H9 (cell line): ENCODE measurements around the gene ADM. TPM values are rescaled to one million over a fixed set of nuclear protein-coding genes. Genes with fewer than 3 reads are reported as not detected.

Source experiments
- DNase-seq: peaks from one replicate; pipeline ENCODE4 v3.0.0-alpha.2; 2017
- H2AFZ ChIP-seq: one replicate; pipeline ENCODE4 v1.6.1; 2013; ENCODE audit warnings: mild to moderate bottlenecking, low read length, control low read depth, moderate library complexity
- H2AK5ac ChIP-seq: 2 replicates; pipeline ENCODE4 v1.6.1; 2013; ENCODE audit warnings: low read length, control low read depth, mixed read lengths; ENCODE audit not compliant: insufficient read length
- H2BK120ac ChIP-seq: one replicate; pipeline ENCODE4 v1.6.1; 2013; ENCODE audit warnings: low read depth, mild to moderate bottlenecking, low read length, control low read depth, inconsistent platforms; ENCODE audit not compliant: poor library complexity, severe bottlenecking
- H2BK12ac ChIP-seq: 2 replicates; pipeline ENCODE4 v1.6.1; 2013; ENCODE audit warnings: low read length, control low read depth, mixed read lengths, low read depth; ENCODE audit not compliant: insufficient read length
- H2BK15ac ChIP-seq: 2 replicates; pipeline ENCODE4 v1.6.1; 2013; ENCODE audit warnings: low read depth, low read length, control low read depth
- H2BK20ac ChIP-seq: one replicate; pipeline ENCODE4 v1.6.1; 2013; ENCODE audit warnings: low read depth, mild to moderate bottlenecking, low read length, control low read depth, inconsistent platforms; ENCODE audit not compliant: poor library complexity, severe bottlenecking
- H2BK5ac ChIP-seq: 2 replicates; pipeline ENCODE4 v1.6.1; 2013; ENCODE audit warnings: low read length, control low read depth, mixed read lengths; ENCODE audit not compliant: insufficient read length
- H3K14ac ChIP-seq: 2 replicates; pipeline ENCODE4 v1.6.1; 2013; ENCODE audit warnings: low read length, control low read depth; ENCODE audit not compliant: insufficient read depth
- H3K18ac ChIP-seq: 2 replicates; pipeline ENCODE4 v1.6.1; 2013; ENCODE audit warnings: low read depth, mild to moderate bottlenecking, mixed read lengths, low read length, control low read depth; ENCODE audit not compliant: insufficient read length
- H3K23ac ChIP-seq: 2 replicates; pipeline ENCODE4 v1.6.1; 2013; ENCODE audit warnings: low read length, control low read depth, mixed read lengths, low read depth; ENCODE audit not compliant: insufficient read length
- H3K23me2 ChIP-seq: 2 replicates; pipeline ENCODE4 v1.6.1; 2013; ENCODE audit warnings: low read depth, mild to moderate bottlenecking, mixed read lengths, low read length, control low read depth; ENCODE audit not compliant: insufficient read length, poor library complexity, severe bottlenecking
- H3K27ac ChIP-seq: 2 replicates; pipeline ENCODE4 v1.5.1; 2013; ENCODE audit warnings: low read length, control low read depth, mixed read lengths, low read depth; ENCODE audit not compliant: insufficient read length
- H3K27me3 ChIP-seq: 2 replicates; pipeline ENCODE4 v1.6.1; 2013; ENCODE audit warnings: low read length, control low read depth, inconsistent platforms; ENCODE audit not compliant: insufficient read depth
- H3K4ac ChIP-seq: 2 replicates; pipeline ENCODE4 v1.6.1; 2013; ENCODE audit warnings: low read depth, mild to moderate bottlenecking, control low read depth, inconsistent platforms, low read length, moderate library complexity
- H3K4me1 ChIP-seq: 2 replicates; pipeline ENCODE4 v1.6.1; 2013; ENCODE audit warnings: low read length, control low read depth, inconsistent platforms; ENCODE audit not compliant: insufficient read depth
- H3K4me2 ChIP-seq: 2 replicates; pipeline ENCODE4 v1.6.1; 2013; ENCODE audit warnings: low read length, control low read depth, mixed read lengths; ENCODE audit not compliant: insufficient read length, insufficient read depth
- H3K56ac ChIP-seq: 2 replicates; pipeline ENCODE4 v1.6.1; 2013; ENCODE audit warnings: low read depth, mild to moderate bottlenecking, mixed read lengths, low read length, control low read depth; ENCODE audit not compliant: insufficient read length
- H3K79me1 ChIP-seq: 2 replicates; pipeline ENCODE4 v1.6.1; 2013; ENCODE audit warnings: low read depth, mild to moderate bottlenecking, moderate library complexity, low read length, control low read depth, inconsistent platforms; ENCODE audit not compliant: insufficient read depth, poor library complexity, severe bottlenecking
- H3K79me2 ChIP-seq: 2 replicates; pipeline ENCODE4 v1.6.1; 2013; ENCODE audit warnings: low read length, control low read depth, inconsistent platforms; ENCODE audit not compliant: insufficient read depth
- H3K9ac ChIP-seq: 2 replicates; pipeline ENCODE4 v1.6.1; 2013; ENCODE audit warnings: low read length, control low read depth, mixed read lengths; ENCODE audit not compliant: insufficient read length; ENCODE audit errors: extremely low read depth
- H3K9me3 ChIP-seq: one replicate; pipeline ENCODE4 v1.6.1; 2013; ENCODE audit warnings: low read depth, low read length, inconsistent platforms; ENCODE audit not compliant: control insufficient read depth
- H3T11ph ChIP-seq: one replicate; pipeline ENCODE4 v1.6.1; 2013; ENCODE audit warnings: mild to moderate bottlenecking, low read length, control low read depth, inconsistent platforms
- H4K20me1 ChIP-seq: one replicate; pipeline ENCODE4 v1.6.1; 2013; ENCODE audit not compliant: control insufficient read depth, insufficient read length, insufficient read depth
- H4K5ac ChIP-seq: 2 replicates; pipeline ENCODE4 v1.6.1; 2013; ENCODE audit warnings: low read depth, mild to moderate bottlenecking, mixed read lengths, low read length, control low read depth; ENCODE audit not compliant: insufficient read length
- H4K8ac ChIP-seq: replicated peaks from 2 replicates; pipeline ENCODE4 v1.6.1; 2013; ENCODE audit warnings: low read length, control low read depth, mixed read lengths, low read depth; ENCODE audit not compliant: insufficient read length
- H4K91ac ChIP-seq: 2 replicates; pipeline ENCODE4 v1.6.1; 2013; ENCODE audit warnings: low read depth, mild to moderate bottlenecking, moderate library complexity, mixed read lengths, low read length, control low read depth; ENCODE audit not compliant: insufficient read length
- H3K27ac Mint-ChIP-seq, 3 experiments: 2 replicates in 2 of 3; 3 replicates in 1 of 3; pipeline ENCODE4 v1.8.0; 2020 to 2021; ENCODE audit warnings: mixed read lengths in 3 of 3, mild to moderate bottlenecking in 1 of 3, moderate library complexity in 1 of 3
- H3K27me3 Mint-ChIP-seq: 2 replicates; pipeline ENCODE4 v1.8.0; 2021; ENCODE audit warnings: low read depth, mild to moderate bottlenecking, moderate library complexity, mixed read lengths
- H3K36me3 Mint-ChIP-seq, 3 experiments: 2 replicates in 2 of 3; 3 replicates in 1 of 3; pipeline ENCODE4 v1.8.0; 2020 to 2021; ENCODE audit warnings: low read depth in 3 of 3, mixed read lengths in 3 of 3; ENCODE audit not compliant: insufficient read depth in 1 of 3
- H3K4me1 Mint-ChIP-seq, 2 experiments: 2 replicates each; pipeline ENCODE4 v1.8.0; 2020; ENCODE audit warnings: mixed read lengths in 2 of 2
- H3K4me3 Mint-ChIP-seq, 2 experiments: 2 replicates in 1 of 2; 3 replicates in 1 of 2; pipeline ENCODE4 v1.8.0; 2020 to 2021; ENCODE audit warnings: mild to moderate bottlenecking in 2 of 2, mixed read lengths in 2 of 2, moderate library complexity in 1 of 2
- H3K9me3 Mint-ChIP-seq, 2 experiments: 2 replicates in 1 of 2; 3 replicates in 1 of 2; pipeline ENCODE4 v1.8.0; 2020; ENCODE audit warnings: mild to moderate bottlenecking in 2 of 2, mixed read lengths in 2 of 2, moderate library complexity in 1 of 2
- CTCF ChIP-seq: fragments of 200-600 bp; sonication (generic); conservative IDR thresholded peaks from 3 replicates; pipeline ENCODE4 v1.8.0; 2021; ENCODE audit warnings: antibody characterized with exemption, mild to moderate bottlenecking
- WGBS: extraction: QIAGEN DNeasy Blood & Tissue Kit; methylation state at CpG from one replicate; pipeline ENCODE4 v1.1.7; 2013; ENCODE audit warnings: missing lambda C conversion rate, low lambda C conversion rate, mixed read lengths; ENCODE audit not compliant: insufficient read length; ENCODE audit errors: extremely low coverage; 5-methylcytosine and 5-hydroxymethylcytosine counted together
- total RNA-seq: library from RNA; stranded (reverse); gene quantifications from 2 replicates; pipeline ENCODE4 v1.2.1, GENCODE V29; 2021

ADM gene
- total RNA-seq, 1 experiment from 2014 or later: 99.1 TPM

- H3K23me2 ChIP-seq: peaks cover 39% of the 10 kb centered on the region
- Mint-ChIP-seq H3K27me3 (peaks cover 32% of the 10 kb centered on the region), H3K27ac (no peak overlapping the region), H3K36me3 (peaks cover 10 to 35% (median 28%) of the 10 kb centered on the region in 3 experiments; a peak in 6 of 7 replicates), H3K9me3 (no peaks in the 10 kb centered on the region; a peak in 1 of 5 replicates), H3K4me1 (peaks cover 23 to 24% of the 10 kb centered on the region in 2 experiments), H3K4me3 (peak overlapping the region; percentile 84 to 93)
- H4K5ac ChIP-seq: no peak overlapping the region
- peaks cover 7% of the 10 kb centered on the region; the same call in 1 of the 2 replicates for H3K79me2 ChIP-seq
- H2AFZ ChIP-seq: no peak overlapping the region
- no peak for DNase-seq
- peak overlapping the region; percentile 75 for H3K4me2 ChIP-seq
- H3T11ph ChIP-seq: no peak overlapping the region
- no peak overlapping the region for H3K27ac ChIP-seq
- H3K56ac ChIP-seq: no peak overlapping the region
- no peaks in the 10 kb centered on the region for H3K79me1 ChIP-seq
- H4K8ac ChIP-seq: no peak overlapping the region
- H3K4me1 ChIP-seq: no peaks in the 10 kb centered on the region
- H4K91ac ChIP-seq: no peak overlapping the region
- H3K27me3 ChIP-seq: no peaks in the 10 kb centered on the region; the same call in 1 of the 2 replicates
- H2BK15ac ChIP-seq: no peak overlapping the region
- peak overlapping the region; percentile 57 for H3K9ac ChIP-seq
- H3K4ac ChIP-seq: no peak overlapping the region
- no peak overlapping the region for H2BK12ac ChIP-seq
- no peak overlapping the region for H3K23ac ChIP-seq
- no peaks in the 10 kb centered on the region for H4K20me1 ChIP-seq
- H3K18ac ChIP-seq: no peak overlapping the region
- TF ChIP-seq CTCF: no peak
- no peak overlapping the region for H2BK5ac ChIP-seq
- WGBS: no CpG with 5 or more reads among the region's 9 CpGs
- H3K9me3 ChIP-seq: no peaks in the 10 kb centered on the region
- H2AK5ac ChIP-seq: no peak overlapping the region
- no peak overlapping the region for H2BK20ac ChIP-seq
- no peak overlapping the region for H3K14ac ChIP-seq
- no peak overlapping the region for H2BK120ac ChIP-seq
Measured at GRCh38 chr11:10301656-10302358, 3.1 kb upstream of the ADM start.
